ENCODE measurements around the gene LRRC37A3. TPM values are rescaled to one million over a fixed set of nuclear protein-coding genes. Genes with fewer than 3 reads are reported as not detected.

The LRRC37A3 gene
- total RNA-seq, 6 experiments from 2014 or later: 2.0 to 4.2 (median 3.5) TPM

Small RNA genes within 50 kb of the gene (small RNA-seq; reads per million reads assigned to genes)
- gene AC037487.3: 0 reads per million in 2 experiments
- 0 reads per million in 2 experiments for gene AC103810.6
- gene AC103810.7: 0 reads per million in 2 experiments
- gene RDM1P4: 0 reads per million in 2 experiments
- 0 reads per million in 2 experiments for gene RN7SL404P
- gene RNU7-115P: 0 reads per million in 2 experiments

Other genes starting within 250 kb of the LRRC37A3 start
- gene GNA13, start 137.3 kb upstream of the LRRC37A3 start, total RNA-seq: 10 to 100 TPM; 10.7 to 70.6 (median 23.4) TPM
- gene RGS9, start 217.9 kb upstream of the LRRC37A3 start, total RNA-seq: 10 to 100 TPM in 2 of 6 experiments, 1 to 10 TPM in 4; 1.9 to 12.8 (median 5.7) TPM

Data from right lobe of liver (tissue), 5 donors.